ENCODE measurements around the gene SAG. TPM values are rescaled to one million over a fixed set of nuclear protein-coding genes. Genes with fewer than 3 reads are reported as not detected.

SAG gene
- total and polyA plus RNA-seq, 12 donors = 0.06 to 0.20 TPM; not detected in 10

DNA sequence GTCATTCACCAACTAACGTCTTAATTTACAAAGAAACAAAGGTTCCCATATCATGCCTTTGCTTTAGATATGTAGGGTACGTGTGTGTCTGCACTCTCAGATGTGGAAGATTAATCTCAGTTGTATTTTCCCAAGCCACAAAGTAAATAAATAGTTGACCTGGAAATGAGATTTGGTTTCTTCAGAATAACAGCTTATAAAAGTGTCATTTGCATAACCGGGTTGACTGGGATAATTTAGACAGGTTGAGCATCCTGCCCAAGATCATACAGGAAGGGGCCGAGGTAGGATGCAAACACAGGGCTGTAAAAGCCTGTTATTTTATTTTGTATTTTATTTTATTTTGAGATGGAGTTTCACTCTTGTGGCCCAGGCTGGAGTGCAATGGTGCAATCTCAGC is 36.7 kb upstream of the SAG start:
- no peaks in the 10 kb centered on the region for H3K4me1 ChIP-seq (replicated peaks in 1 of 2)
- H3K36me3 ChIP-seq (replicated peaks in 1 of 2) = peaks cover 0 to 69% of the 10 kb centered on the region in 2 donors
- H3K9me3 ChIP-seq (replicated peaks in 1 of 3) = no peaks in the 10 kb centered on the region
- TF ChIP-seq POLR2A (IDR thresholded peaks at IDR 0.05) = no peak
- TF ChIP-seq, protein P1, sequence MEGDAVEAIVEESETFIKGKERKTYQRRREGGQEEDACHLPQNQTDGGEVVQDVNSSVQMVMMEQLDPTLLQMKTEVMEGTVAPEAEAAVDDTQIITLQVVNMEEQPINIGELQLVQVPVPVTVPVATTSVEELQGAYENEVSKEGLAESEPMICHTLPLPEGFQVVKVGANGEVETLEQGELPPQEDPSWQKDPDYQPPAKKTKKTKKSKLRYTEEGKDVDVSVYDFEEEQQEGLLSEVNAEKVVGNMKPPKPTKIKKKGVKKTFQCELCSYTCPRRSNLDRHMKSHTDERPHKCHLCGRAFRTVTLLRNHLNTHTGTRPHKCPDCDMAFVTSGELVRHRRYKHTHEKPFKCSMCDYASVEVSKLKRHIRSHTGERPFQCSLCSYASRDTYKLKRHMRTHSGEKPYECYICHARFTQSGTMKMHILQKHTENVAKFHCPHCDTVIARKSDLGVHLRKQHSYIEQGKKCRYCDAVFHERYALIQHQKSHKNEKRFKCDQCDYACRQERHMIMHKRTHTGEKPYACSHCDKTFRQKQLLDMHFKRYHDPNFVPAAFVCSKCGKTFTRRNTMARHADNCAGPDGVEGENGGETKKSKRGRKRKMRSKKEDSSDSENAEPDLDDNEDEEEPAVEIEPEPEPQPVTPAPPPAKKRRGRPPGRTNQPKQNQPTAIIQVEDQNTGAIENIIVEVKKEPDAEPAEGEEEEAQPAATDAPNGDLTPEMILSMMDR (IDR thresholded peaks at IDR 0.05) = no peak
- no peak for DNase-seq
- 78 to 95% (median 91%) methylated on average over 4 of the region's 4 CpGs for WGBS, 4 donors
- H3K4me3 ChIP-seq = no peak overlapping the region
- no peak overlapping the region for H3K27ac ChIP-seq
- intact Hi-C loops (cut with DNase I) = no loop called here
- no peaks in the 10 kb centered on the region for H3K27me3 ChIP-seq

- no peak for DNase-seq
- no peak overlapping the region for H3K27ac ChIP-seq
- no peaks in the 10 kb centered on the region for H3K9me3 ChIP-seq (replicated peaks in 1 of 3)
- intact Hi-C loops (cut with DNase I) = no loop called here
- H3K27me3 ChIP-seq = no peaks in the 10 kb centered on the region
- TF ChIP-seq POLR2A (IDR thresholded peaks at IDR 0.05) = no peak
- TF ChIP-seq, protein P1 (IDR thresholded peaks at IDR 0.05) = no peak
- 85 to 94% (median 91%) methylated on average over 2 of the region's 2 CpGs for WGBS, 4 donors
- H3K36me3 ChIP-seq (replicated peaks in 1 of 2) = peaks cover 0 to 69% of the 10 kb centered on the region in 2 donors
- H3K4me3 ChIP-seq = no peak overlapping the region
- H3K4me1 ChIP-seq (replicated peaks in 1 of 2) = no peaks in the 10 kb centered on the region
Observed at GRCh38 chr2:233271693-233272092, 35.9 kb upstream of the SAG start.

- Histone ChIP-seq H3K9me3 (replicated peaks in 1 of 3) (no peaks in the 10 kb centered on the region), H3K4me1 (replicated peaks in 1 of 2) (no peaks in the 10 kb centered on the region), H3K4me3 (no peak overlapping the region), H3K36me3 (replicated peaks in 1 of 2) (peaks cover 0 to 73% of the 10 kb centered on the region in 2 donors), H3K27me3 (no peaks in the 10 kb centered on the region), H3K27ac (no peak overlapping the region)
- intact Hi-C loops (cut with DNase I) = no loop called here
- 84 to 99% (median 89%) methylated on average over 6 of the region's 6 CpGs for WGBS, 4 donors
- DNase-seq = no peak
- TF ChIP-seq POLR2A (IDR thresholded peaks at IDR 0.05) = no peak
- TF ChIP-seq, protein P1 (IDR thresholded peaks at IDR 0.05) = no peak
Observed at GRCh38 chr2:233273120-233273519, 34.5 kb upstream of the SAG start.

DNA sequence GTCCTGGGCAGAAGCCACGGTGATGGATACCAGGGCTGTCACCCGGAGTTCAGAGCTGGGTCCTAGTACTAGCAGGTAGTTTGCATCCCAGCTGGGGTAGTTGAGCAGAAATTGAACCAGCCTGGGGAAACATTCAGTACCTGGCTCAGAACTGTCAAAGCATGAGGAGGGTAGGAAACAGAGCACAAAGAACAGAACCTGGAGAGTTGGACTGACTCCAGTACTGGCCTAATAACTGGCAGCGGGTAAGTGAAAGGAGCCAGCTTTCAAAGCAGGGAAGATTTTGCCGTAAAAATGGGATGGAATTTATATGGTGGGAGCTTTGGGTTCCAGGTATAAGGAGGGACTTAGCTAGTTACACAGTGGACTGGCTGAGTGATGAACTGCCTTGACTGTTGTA is 32.4 kb upstream of the SAG start:
- H3K27me3 ChIP-seq = no peaks in the 10 kb centered on the region
- H3K4me1 ChIP-seq (replicated peaks in 1 of 2) = no peaks in the 10 kb centered on the region
- WGBS, 4 donors = 91 to 97% (median 94%) methylated on average over 3 to 4 of the region's 4 CpGs
- H3K4me3 ChIP-seq = no peak overlapping the region
- peaks cover 0 to 90% of the 10 kb centered on the region in 2 donors for H3K36me3 ChIP-seq (replicated peaks in 1 of 2)
- intact Hi-C loops (cut with DNase I) = no loop called here
- H3K27ac ChIP-seq = no peak overlapping the region
- TF ChIP-seq, protein P1 (IDR thresholded peaks at IDR 0.05) = no peak
- no peak for TF ChIP-seq POLR2A (IDR thresholded peaks at IDR 0.05)
- no peaks in the 10 kb centered on the region for H3K9me3 ChIP-seq (replicated peaks in 1 of 3)
- DNase-seq = no peak

All from adrenal gland (tissue), 12 donors.